SU-DHL-6 (cell line): ENCODE results near the gene PLAA.

Source experiments
- H2AFZ ChIP-seq: fragments of 200-600 bp; sonication (generic); 2 replicates; pipeline ENCODE4 v1.6.1; 2014; ENCODE audit warnings: low read depth, mild to moderate bottlenecking, moderate library complexity, mixed read lengths, antibody characterized with exemption, low read length; ENCODE audit not compliant: severe bottlenecking
- H3F3A ChIP-seq: fragments of 200-600 bp; shearing (Covaris generic); 2 replicates; pipeline ENCODE4 v1.6.0; 2016; ENCODE audit warnings: antibody characterized with exemption, mild to moderate bottlenecking; ENCODE audit not compliant: insufficient read depth
- H3K27ac ChIP-seq: fragments of 200-600 bp; sonication (generic); 2 replicates; pipeline ENCODE4 v1.5.1; 2016; ENCODE audit warnings: low read depth, mild to moderate bottlenecking, low read length, moderate library complexity, mixed read lengths
- H3K27me3 ChIP-seq: fragments of 200-600 bp; sonication (generic), shearing (Covaris generic); 2 replicates; pipeline ENCODE4 v1.6.0; 2014; ENCODE audit warnings: mild to moderate bottlenecking, low read length
- H3K36me3 ChIP-seq: fragments of 200-600 bp; sonication (generic); 2 replicates; pipeline ENCODE4 v1.6.1; 2014; ENCODE audit warnings: mild to moderate bottlenecking, low read length, mixed read lengths
- H3K4me2 ChIP-seq: fragments of 300-600, 200-600 bp; shearing (Covaris generic), sonication (generic); 2 replicates; pipeline ENCODE4 v1.6.0; 2014; ENCODE audit warnings: low read length, low read depth, mild to moderate bottlenecking; ENCODE audit not compliant: poor library complexity, severe bottlenecking
- H3K4me3 ChIP-seq: fragments of 200-600 bp; sonication (generic); 2 replicates; pipeline ENCODE4 v1.5.1; 2014; ENCODE audit warnings: antibody characterized with exemption, low read length, mild to moderate bottlenecking, mixed read lengths; ENCODE audit not compliant: insufficient read depth, poor library complexity, severe bottlenecking
- H3K79me2 ChIP-seq: fragments of 200-600 bp; sonication (generic); 2 replicates; pipeline ENCODE4 v1.6.1; 2014; ENCODE audit warnings: mild to moderate bottlenecking, low read length, moderate library complexity; ENCODE audit not compliant: insufficient read depth
- H3K9ac ChIP-seq: fragments of 200-600 bp; sonication (generic); 2 replicates; pipeline ENCODE4 v1.7.0; 2014; ENCODE audit warnings: mild to moderate bottlenecking, low read length
- H3K9me2 ChIP-seq: fragments of 200-600 bp; sonication (generic); replicated peaks from 2 replicates; pipeline ENCODE4 v1.6.1; 2014; ENCODE audit warnings: low read length; ENCODE audit not compliant: insufficient read depth
- H3K9me3 ChIP-seq: fragments of 200-600 bp; sonication (generic); 2 replicates; pipeline ENCODE4 v1.6.1; 2014; ENCODE audit warnings: low read length, mixed read lengths; ENCODE audit not compliant: insufficient read depth
- H4K20me1 ChIP-seq: fragments of 200-600 bp; sonication (generic); 2 replicates; pipeline ENCODE4 v1.6.1; 2014; ENCODE audit warnings: low read depth, mild to moderate bottlenecking, antibody characterized with exemption, low read length, moderate library complexity, mixed read lengths
- EZH2phosphoT487 ChIP-seq: fragments of 200-600 bp; sonication (generic), shearing (Covaris generic); conservative IDR thresholded peaks from 2 replicates; pipeline ENCODE4 v1.6.1; 2018; ENCODE audit warnings: mild to moderate bottlenecking, antibody characterized with exemption, low read length, moderate library complexity, mixed read lengths
- TF ChIP-seq, protein P1 (sequence below): fragments of 200-600 bp; sonication (generic); IDR thresholded peaks from one replicate; pipeline ENCODE4 v1.5.1; 2017; ENCODE audit warnings: antibody characterized with exemption, mild to moderate bottlenecking, low read length, moderate library complexity; ENCODE audit not compliant: insufficient read depth, poor library complexity, severe bottlenecking

Gene PLAA

DNA sequence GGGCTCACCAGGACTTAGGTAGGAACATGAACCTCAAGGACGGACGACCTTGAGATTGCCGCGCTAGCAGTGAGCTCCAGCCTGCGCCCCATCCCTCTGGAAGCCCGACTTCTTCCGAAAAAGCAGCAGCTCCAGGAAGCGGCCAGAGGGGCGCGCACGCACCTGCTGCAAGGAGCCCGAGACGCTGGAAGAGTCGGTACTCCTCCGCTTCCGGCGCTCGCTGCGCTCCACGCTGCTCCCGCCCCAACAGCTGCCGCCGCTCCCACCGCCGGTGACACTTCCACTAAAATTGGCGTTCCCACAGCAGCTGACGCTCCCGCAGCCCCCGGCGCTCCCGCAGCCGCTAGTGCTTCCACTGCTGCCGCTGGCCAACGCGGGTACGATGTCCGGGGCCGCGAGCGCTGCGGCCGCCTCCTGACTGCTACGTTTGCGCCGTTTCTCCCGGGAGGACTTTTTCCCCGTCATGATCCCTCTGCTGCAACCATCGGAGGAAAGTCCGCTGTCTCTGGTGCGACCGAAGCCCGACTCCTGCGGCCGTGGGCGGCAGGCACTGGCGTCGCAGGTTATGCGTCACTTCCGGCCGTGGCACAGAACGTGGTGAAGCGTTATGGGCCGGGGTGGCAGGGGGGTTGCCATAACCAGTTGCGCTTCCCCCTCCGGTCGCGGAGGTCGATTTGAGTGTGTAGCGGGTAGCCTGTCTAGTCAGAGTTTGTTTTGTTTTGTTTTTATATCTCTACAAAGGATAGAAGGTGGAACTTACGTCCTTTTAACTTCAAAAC is 54.6 kb downstream of the PLAA start, which contains the start of gene CAAP1:
CAAP1 (minus strand) TSS at position 552 of the 779 bp plus-strand sequence; CDS start at position 465, 87 bp downstream.
- no peaks in the 10 kb centered on the region for H3K9me2 ChIP-seq
- H3K79me2 ChIP-seq = peaks cover 51% of the 10 kb centered on the region

GRCh38 chr9:26891726-26892125 is 55.3 kb downstream of the PLAA start:
- Histone ChIP-seq H3K9me3 (no peaks in the 10 kb centered on the region), H2AFZ (peak overlapping the region; percentile 85), H3K27me3 (no peaks in the 10 kb centered on the region), H3K36me3 (peaks cover 13% of the 10 kb centered on the region; the same call in 1 of the 2 replicates), H4K20me1 (peaks cover 12% of the 10 kb centered on the region; the same call in 1 of the 2 replicates), H3K9me2 (no peaks in the 10 kb centered on the region), H3K4me3 (peak overlapping the region; percentile 93), H3F3A (peaks cover 6% of the 10 kb centered on the region; the same call in 1 of the 2 replicates), H3K27ac (peak overlapping the region; percentile 85), H3K79me2 (peaks cover 58% of the 10 kb centered on the region), H3K9ac (peak overlapping the region; percentile 91), H3K4me2 (peak overlapping the region; percentile 89)
- TF ChIP-seq, protein P1, sequence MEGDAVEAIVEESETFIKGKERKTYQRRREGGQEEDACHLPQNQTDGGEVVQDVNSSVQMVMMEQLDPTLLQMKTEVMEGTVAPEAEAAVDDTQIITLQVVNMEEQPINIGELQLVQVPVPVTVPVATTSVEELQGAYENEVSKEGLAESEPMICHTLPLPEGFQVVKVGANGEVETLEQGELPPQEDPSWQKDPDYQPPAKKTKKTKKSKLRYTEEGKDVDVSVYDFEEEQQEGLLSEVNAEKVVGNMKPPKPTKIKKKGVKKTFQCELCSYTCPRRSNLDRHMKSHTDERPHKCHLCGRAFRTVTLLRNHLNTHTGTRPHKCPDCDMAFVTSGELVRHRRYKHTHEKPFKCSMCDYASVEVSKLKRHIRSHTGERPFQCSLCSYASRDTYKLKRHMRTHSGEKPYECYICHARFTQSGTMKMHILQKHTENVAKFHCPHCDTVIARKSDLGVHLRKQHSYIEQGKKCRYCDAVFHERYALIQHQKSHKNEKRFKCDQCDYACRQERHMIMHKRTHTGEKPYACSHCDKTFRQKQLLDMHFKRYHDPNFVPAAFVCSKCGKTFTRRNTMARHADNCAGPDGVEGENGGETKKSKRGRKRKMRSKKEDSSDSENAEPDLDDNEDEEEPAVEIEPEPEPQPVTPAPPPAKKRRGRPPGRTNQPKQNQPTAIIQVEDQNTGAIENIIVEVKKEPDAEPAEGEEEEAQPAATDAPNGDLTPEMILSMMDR = no peak
- TF ChIP-seq EZH2phosphoT487 = no peak

More for the DNA sequence above, 54.6 kb downstream of the PLAA start, which contains the start of gene CAAP1:
- peaks cover 6% of the 10 kb centered on the region; the same call in 1 of the 2 replicates for H3F3A ChIP-seq
- peaks cover 10% of the 10 kb centered on the region; the same call in 1 of the 2 replicates for H4K20me1 ChIP-seq
- peak within 1 kb of the TSS; percentile 91 for H3K9ac ChIP-seq
- H3K27me3 ChIP-seq = no peaks in the 10 kb centered on the region
- peak within 1 kb of the TSS; percentile 85 for H2AFZ ChIP-seq
- H3K9me3 ChIP-seq = no peaks in the 10 kb centered on the region
- H3K4me3 ChIP-seq = peak within 1 kb of the TSS; percentile 93
- peak within 1 kb of the TSS; percentile 89 for H3K4me2 ChIP-seq
- peaks cover 8% of the 10 kb centered on the region; the same call in 1 of the 2 replicates for H3K36me3 ChIP-seq
- no peak for TF ChIP-seq EZH2phosphoT487
- TF ChIP-seq, protein P1 = no peak
- H3K27ac ChIP-seq = peak within 1 kb of the TSS; percentile 85

DNA sequence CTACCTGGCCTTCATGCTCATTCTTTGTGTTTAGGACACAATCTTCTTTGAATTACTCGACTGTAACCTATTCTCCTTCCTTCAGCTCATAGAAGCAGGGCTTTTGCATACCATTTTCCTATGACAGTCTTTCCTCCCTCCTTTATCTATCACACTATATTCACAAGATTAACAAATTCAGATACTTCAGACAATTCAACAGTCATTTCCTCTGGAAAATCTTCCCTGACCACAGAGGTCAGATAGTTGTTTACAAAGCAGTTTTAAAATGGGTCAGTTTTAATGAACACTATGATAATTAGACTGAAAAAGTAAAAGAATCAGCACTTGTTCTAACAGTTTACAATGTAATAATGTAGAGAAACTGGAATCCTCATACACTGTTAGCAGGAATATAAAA is 58.8 kb downstream of the PLAA start:
- H3K9me2 ChIP-seq = no peaks in the 10 kb centered on the region
- no peak overlapping the region for H3K9ac ChIP-seq
- peaks cover 6% of the 10 kb centered on the region; the same call in 1 of the 2 replicates for H3F3A ChIP-seq
- H3K4me2 ChIP-seq = peak overlapping the region; percentile 89
- TF ChIP-seq, protein P1 = no peak
- TF ChIP-seq EZH2phosphoT487 = no peak
- no peak overlapping the region for H2AFZ ChIP-seq
- H3K9me3 ChIP-seq = peaks cover 6% of the 10 kb centered on the region; the same call in 1 of the 2 replicates
- H3K27ac ChIP-seq = peak overlapping the region; percentile 27
- H3K79me2 ChIP-seq = peaks cover 81% of the 10 kb centered on the region
- H3K4me3 ChIP-seq = no peak overlapping the region
- no peaks in the 10 kb centered on the region for H3K27me3 ChIP-seq
- H4K20me1 ChIP-seq = peaks cover 16% of the 10 kb centered on the region
- peaks cover 45% of the 10 kb centered on the region for H3K36me3 ChIP-seq
